ENCODE results near the gene RAB19.
"Not testable (repeated sequence)": the region's sequence is repeated elsewhere in the genome, so short reads cannot be mapped to it uniquely, and the experiment has no call there.

RAB19 gene

DNA sequence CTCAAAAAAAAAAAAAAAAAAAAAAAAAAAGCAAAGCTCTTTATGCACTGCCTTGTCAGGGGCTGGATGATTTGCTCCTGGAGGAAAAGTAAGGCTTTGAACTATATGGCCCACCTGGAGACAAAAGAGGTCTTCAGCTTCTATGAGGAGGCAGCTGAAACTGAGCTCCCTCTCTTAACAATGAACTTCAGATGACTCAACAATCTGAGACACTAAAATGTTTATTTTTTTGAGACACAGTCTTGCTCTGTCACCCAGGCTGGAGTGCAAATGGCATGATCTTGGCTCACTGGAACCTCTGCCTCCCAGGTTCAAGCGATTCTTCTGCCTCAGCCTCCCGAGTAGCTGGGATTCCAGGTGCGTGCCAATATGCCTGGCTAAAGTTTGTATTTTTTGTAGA, 36.7 kb downstream of the RAB19 start:
- TF ChIP-seq ZFX (IDR thresholded peaks at IDR 0.05): no peak
- TF ChIP-seq, protein P1, sequence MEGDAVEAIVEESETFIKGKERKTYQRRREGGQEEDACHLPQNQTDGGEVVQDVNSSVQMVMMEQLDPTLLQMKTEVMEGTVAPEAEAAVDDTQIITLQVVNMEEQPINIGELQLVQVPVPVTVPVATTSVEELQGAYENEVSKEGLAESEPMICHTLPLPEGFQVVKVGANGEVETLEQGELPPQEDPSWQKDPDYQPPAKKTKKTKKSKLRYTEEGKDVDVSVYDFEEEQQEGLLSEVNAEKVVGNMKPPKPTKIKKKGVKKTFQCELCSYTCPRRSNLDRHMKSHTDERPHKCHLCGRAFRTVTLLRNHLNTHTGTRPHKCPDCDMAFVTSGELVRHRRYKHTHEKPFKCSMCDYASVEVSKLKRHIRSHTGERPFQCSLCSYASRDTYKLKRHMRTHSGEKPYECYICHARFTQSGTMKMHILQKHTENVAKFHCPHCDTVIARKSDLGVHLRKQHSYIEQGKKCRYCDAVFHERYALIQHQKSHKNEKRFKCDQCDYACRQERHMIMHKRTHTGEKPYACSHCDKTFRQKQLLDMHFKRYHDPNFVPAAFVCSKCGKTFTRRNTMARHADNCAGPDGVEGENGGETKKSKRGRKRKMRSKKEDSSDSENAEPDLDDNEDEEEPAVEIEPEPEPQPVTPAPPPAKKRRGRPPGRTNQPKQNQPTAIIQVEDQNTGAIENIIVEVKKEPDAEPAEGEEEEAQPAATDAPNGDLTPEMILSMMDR (conservative IDR thresholded peaks at IDR 0.05): no peak
- no peak overlapping the region for H3K27ac ChIP-seq

DNA sequence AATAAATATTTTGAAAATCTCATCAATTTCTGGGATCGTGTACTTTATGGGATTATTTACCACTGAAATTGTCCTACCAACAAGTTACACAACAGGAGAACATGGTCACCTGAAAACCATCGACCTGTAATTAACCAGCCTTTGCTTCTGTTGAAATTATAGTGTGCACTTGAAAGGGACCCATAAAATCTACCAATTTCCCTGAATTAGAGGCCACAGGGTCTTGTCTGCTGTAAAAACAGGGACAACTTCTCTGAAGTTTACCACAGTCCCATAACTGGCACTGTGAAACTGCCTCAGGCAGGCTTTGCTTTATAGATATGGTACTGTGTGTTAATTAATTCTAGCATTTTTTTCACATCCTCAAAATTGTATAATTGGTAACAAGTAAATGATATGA, 37.7 kb downstream of the RAB19 start:
- TF ChIP-seq, protein P1 (conservative IDR thresholded peaks at IDR 0.05): no peak
- TF ChIP-seq ZFX (IDR thresholded peaks at IDR 0.05): no peak

DNA sequence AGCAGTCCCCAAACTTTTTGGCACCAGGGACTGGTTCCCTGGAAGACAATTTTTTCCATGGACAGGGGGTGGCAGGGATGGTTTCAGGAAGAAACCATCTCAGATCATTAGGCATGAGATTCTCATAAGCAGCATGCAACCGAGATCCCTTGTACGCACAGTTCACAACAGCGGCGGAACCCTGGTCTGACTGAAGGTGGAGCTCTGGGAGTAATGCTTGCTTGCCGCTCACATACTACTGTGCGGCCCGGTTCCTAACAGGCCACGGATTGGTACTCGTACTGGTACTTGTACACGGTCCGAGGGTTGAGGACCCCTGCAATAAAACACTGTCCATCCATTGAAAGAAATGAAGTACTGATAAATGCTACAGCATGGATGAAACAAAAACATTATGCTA, 42.6 kb downstream of the RAB19 start:
- TF ChIP-seq, protein P1 (conservative IDR thresholded peaks at IDR 0.05): no peak; the same call in 1 of the 2 replicates
- TF ChIP-seq ZFX (IDR thresholded peaks at IDR 0.05): no peak
- no peak overlapping the region for H3K27ac ChIP-seq

More for the DNA sequence above, 37.7 kb downstream of the RAB19 start:
- no peak overlapping the region for H3K27ac ChIP-seq

DNA sequence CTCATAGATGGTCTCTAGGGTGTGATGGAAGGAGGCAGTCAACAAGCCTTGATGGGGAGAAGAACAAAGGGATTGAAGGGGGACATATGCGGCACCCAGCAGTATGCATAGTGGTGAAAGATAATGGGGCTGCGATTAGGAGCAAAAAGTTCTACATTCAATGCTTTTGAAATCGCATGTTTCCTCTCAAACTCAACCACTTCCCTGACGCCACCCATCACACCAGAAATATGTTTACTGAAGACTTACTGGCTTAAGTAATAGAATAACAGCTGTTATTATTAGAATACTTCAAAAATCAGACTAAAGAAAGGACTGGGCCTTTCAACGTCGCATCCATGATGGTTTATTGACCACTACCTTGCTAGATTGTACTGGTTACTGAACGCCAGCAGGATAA, 44.0 kb downstream of the RAB19 start:
- TF ChIP-seq, protein P1 (conservative IDR thresholded peaks at IDR 0.05): no peak
- no peak for TF ChIP-seq ZFX (IDR thresholded peaks at IDR 0.05)
- no peak overlapping the region for H3K27ac ChIP-seq

DNA sequence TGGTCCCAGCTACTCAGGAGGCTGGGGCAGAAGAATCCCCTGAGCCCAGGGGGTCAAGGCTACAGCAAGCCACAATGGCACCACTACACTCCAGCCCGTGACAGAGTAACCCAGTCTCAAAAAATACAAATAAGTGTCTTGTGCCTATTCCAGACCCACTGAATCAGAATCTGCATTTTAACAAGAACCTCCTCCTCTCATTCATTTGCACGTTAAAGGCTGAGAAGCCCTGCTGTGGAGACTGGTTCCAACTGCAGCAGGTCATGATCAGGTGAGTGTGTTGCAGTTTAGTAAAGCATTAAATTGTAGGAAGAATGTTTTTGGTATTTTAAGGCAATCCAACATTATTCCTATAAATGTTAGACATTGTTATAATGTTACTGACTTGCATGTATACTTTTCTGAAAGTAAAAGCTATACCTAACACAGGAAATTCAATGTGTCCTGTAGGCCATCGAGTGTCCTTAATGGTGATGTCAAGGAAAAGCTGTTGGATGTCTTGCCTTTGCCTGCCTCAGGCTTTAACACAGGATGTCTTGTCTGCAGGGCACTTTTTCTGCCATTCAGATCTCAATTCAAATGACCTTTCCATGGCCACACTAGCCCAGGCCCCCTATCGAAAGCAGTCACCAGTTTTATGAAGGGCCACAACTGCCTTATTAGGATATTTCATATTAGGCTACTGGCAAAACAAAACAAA, 45.1 kb downstream of the RAB19 start:
- no peak overlapping the region for H3K27ac ChIP-seq
- TF ChIP-seq ZFX (IDR thresholded peaks at IDR 0.05): no peak
- TF ChIP-seq, protein P1 (conservative IDR thresholded peaks at IDR 0.05): no peak

DNA sequence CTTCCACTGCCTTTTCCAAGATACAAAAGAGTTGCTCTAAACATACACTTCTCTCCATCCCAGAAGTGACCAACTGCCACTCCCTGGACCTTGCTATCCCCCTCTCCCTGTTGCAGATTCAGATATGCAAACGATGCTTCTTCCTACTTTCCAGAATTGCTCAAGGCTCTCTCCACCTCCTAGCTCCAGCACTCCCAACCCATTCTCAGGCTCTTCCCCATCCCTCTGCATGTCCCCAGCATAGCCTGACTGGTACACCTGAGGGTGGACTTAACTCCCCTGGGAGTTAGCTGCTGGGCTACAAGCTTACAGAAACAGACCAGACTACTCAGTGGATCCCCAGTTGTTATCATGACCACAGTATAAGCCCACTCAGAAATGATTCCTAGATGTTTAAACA, 47.9 kb downstream of the RAB19 start:
- no peak overlapping the region for H3K27ac ChIP-seq
- TF ChIP-seq, protein P1 (conservative IDR thresholded peaks at IDR 0.05): no peak
- TF ChIP-seq ZFX (IDR thresholded peaks at IDR 0.05): no peak

DNA sequence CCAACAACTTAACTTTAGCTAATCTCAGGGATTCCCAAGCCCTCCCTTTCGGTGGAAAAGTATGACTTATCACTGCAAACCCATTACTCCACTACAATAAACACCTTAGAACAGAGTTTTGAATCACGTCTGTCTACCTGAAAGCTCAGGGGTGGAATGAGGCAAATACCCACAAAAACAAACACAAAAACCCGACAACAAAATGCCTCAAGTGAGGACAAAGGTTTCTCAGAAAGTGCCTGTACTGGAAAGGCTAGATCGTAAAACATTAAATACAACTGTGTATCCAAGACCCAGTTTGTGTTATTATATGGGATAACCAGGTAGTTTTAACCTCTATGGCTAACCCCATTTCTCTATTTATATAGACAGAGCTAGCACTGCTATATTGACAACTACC, 49.4 kb downstream of the RAB19 start:
- no peak for TF ChIP-seq ZFX (IDR thresholded peaks at IDR 0.05)
- TF ChIP-seq, protein P1 (conservative IDR thresholded peaks at IDR 0.05): no peak
- no peak overlapping the region for H3K27ac ChIP-seq

DNA sequence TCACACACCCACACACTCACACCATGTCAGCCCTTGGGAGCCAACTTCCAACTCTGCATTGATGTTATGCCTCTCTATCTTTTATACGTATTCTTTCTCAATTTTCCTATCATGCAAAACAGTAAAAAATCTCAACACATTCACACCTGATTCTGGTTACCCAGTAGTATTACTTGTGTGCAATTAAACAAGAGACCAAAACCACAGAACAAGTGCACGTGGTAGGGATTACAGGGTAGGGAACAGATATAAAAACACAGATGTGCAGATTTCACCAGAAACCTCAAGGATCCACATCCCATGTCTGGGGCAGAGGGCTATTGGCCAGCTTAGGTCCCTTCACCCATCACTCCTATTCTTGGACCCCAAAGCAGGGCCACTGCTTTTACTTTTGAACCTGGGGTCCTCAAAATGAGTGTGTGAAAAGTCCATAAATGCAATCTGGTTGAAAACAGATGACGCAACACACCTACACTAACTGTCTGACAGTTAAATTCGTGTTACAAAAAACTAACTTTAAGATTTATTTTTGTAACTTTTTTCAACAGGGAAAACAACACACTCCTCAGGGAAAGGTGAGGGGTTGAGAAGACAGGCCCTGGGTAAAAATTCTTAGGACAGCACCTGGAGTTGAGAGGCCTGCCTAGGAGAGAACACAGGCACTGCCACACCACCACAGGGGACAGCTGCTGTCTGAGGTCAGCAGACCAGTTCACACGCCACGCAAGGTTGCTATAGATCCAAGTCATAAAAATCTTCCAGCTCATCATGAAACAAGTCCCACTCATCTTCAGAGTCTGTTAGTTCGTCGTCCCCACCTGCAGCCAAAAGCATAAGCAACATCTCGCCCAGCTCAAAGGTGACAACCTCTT, 50.2 kb downstream of the RAB19 start:
- H3K27ac ChIP-seq: not testable (repeated sequence)

Data from C4-2B (cell line).